ENCODE results near the gene VKORC1L1.

DNA sequence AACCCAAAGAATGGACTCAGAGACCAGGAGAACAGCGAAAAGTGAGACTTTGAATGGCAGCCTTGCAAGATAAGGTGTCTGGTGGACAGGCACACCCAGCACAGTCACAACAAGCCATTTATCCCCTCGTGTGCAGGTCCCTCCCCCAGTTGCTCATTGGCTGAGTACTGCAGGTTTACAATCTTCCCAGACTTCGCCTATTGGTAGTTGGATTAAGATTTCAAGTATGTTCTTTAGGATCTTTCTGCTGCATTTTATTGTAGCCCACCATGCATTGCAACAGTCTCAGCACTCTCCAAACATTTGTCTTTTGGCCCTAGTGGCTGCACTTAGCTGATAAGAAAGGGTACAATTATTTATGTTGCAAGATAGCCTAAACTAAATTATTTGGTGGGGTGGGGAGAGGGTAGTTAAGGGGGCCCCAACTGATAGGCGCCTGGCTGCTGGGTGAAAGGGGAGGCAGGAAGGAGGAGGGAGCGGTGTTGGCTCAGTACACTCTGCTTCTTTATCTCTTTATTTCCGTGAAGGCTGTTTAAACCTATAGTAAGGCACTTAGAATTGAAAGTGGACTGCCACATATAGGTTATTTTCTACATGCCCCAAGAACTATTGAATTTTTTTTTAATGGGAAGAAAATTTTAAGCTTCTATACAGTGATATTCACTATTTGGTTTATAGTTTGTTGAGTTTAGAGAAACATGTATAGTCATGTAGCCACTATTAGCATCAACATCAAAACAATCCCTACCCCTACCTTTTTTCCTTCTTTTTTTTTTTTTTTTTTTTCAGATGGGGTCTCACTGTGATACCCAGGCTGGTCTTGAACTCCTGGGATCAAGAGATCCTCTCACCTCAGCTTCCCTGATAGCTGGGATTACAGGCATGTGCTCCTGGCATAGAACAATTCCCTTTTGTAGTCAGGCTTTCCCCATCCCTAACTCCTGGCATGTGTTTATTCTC lies 54.9 kb downstream of the VKORC1L1 start:
- TF ChIP-seq ELF4 (IDR thresholded peaks at IDR 0.05) (no peak), HDGF (IDR thresholded peaks at IDR 0.05; ENCODE audit: borderline replicate concordance) (no peak), SUZ12 (IDR thresholded peaks at IDR 0.05) (no peak)

All from HEK293T (cell line).